ENCODE results near the gene DNAJC17.

GRCh38 chr15:40799523-40799922 lies 7.8 kb downstream of the DNAJC17 start:
- TF ChIP-seq CTCF (IDR thresholded peaks at IDR 0.05; ENCODE audit: insufficient read depth, low read length, poor library complexity, severe bottlenecking) (no peak), EZH2phosphoT487 (conservative IDR thresholded peaks at IDR 0.05; ENCODE audit: low read length) (no peak)
